Chondrocyte (in vitro differentiated cells): ENCODE measurements around the gene PLCB4. TPM values are rescaled to one million over a fixed set of nuclear protein-coding genes. Genes with fewer than 3 reads are reported as not detected.

Experiments used
- DNase-seq: peaks from one replicate; pipeline ENCODE4 v3.0.0; 2021; ENCODE audit warnings: mixed read lengths, low spot score
- H3K27ac Mint-ChIP-seq: one replicate; pipeline ENCODE4 v1.8.0; 2021; ENCODE audit warnings: mild to moderate bottlenecking, moderate library complexity, mixed read lengths; ENCODE audit not compliant: unreplicated experiment
- H3K27me3 Mint-ChIP-seq: 2 replicates; pipeline ENCODE4 v1.8.0; 2021; ENCODE audit warnings: low read depth, mixed read lengths
- H3K36me3 Mint-ChIP-seq: 2 replicates; pipeline ENCODE4 v1.8.0; 2021; ENCODE audit warnings: low read depth, mixed read lengths
- H3K4me1 Mint-ChIP-seq: 2 replicates; pipeline ENCODE4 v1.8.0; 2021; ENCODE audit warnings: low read depth, mild to moderate bottlenecking, mixed read lengths
- H3K4me3 Mint-ChIP-seq: one replicate; pipeline ENCODE4 v1.8.0; 2021; ENCODE audit warnings: mild to moderate bottlenecking, moderate library complexity, mixed read lengths; ENCODE audit not compliant: unreplicated experiment
- H3K9me3 Mint-ChIP-seq: 2 replicates; pipeline ENCODE4 v1.8.0; 2021; ENCODE audit warnings: low read depth, mixed read lengths
- total RNA-seq: library from RNA; stranded (reverse); gene quantifications from 3 replicates; pipeline ENCODE4 v1.2.1, GENCODE V29; 2021
- TF ChIP-seq, protein P1 (sequence below): fragments of 200-600 bp; sonication (generic); IDR thresholded peaks from 2 replicates; pipeline ENCODE4 v1.5.0; 2021; ENCODE audit warnings: antibody characterized with exemption, mild to moderate bottlenecking, moderate library complexity

The PLCB4 gene
- total RNA-seq, 1 donor from 2014 or later: 13.3 TPM

GRCh38 chr20:9269280-9269971, 200.5 kb downstream of the PLCB4 start:
- DNase-seq: no peak

GRCh38 chr20:9270831-9271230, 201.9 kb downstream of the PLCB4 start:
- DNase-seq: no peak
- H3K27ac Mint-ChIP-seq: peak overlapping the region; percentile 81
- H3K4me1 Mint-ChIP-seq: peaks cover 43% of the 10 kb centered on the region
- H3K9me3 Mint-ChIP-seq: no peaks in the 10 kb centered on the region
- peaks cover 2% of the 10 kb centered on the region for H3K36me3 Mint-ChIP-seq
- H3K4me3 Mint-ChIP-seq: no peak overlapping the region
- H3K27me3 Mint-ChIP-seq: no peaks in the 10 kb centered on the region
- TF ChIP-seq, protein P1, sequence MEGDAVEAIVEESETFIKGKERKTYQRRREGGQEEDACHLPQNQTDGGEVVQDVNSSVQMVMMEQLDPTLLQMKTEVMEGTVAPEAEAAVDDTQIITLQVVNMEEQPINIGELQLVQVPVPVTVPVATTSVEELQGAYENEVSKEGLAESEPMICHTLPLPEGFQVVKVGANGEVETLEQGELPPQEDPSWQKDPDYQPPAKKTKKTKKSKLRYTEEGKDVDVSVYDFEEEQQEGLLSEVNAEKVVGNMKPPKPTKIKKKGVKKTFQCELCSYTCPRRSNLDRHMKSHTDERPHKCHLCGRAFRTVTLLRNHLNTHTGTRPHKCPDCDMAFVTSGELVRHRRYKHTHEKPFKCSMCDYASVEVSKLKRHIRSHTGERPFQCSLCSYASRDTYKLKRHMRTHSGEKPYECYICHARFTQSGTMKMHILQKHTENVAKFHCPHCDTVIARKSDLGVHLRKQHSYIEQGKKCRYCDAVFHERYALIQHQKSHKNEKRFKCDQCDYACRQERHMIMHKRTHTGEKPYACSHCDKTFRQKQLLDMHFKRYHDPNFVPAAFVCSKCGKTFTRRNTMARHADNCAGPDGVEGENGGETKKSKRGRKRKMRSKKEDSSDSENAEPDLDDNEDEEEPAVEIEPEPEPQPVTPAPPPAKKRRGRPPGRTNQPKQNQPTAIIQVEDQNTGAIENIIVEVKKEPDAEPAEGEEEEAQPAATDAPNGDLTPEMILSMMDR: no peak

More at GRCh38 chr20:9269280-9269971, 200.5 kb downstream of the PLCB4 start:
- Mint-ChIP-seq H3K36me3 (no peaks in the 10 kb centered on the region), H3K27me3 (no peaks in the 10 kb centered on the region), H3K4me1 (peaks cover 42% of the 10 kb centered on the region), H3K27ac (peak overlapping the region; percentile 87), H3K9me3 (no peaks in the 10 kb centered on the region), H3K4me3 (no peak overlapping the region)
- TF ChIP-seq, protein P1: no peak

- TF ChIP-seq, protein P1: no peak
- H3K27ac Mint-ChIP-seq: no peak overlapping the region
- H3K4me1 Mint-ChIP-seq: peaks cover 31% of the 10 kb centered on the region
- no peaks in the 10 kb centered on the region for H3K9me3 Mint-ChIP-seq
- H3K27me3 Mint-ChIP-seq: no peaks in the 10 kb centered on the region
- no peak for DNase-seq
- H3K4me3 Mint-ChIP-seq: no peak overlapping the region
- peaks cover 8% of the 10 kb centered on the region for H3K36me3 Mint-ChIP-seq
Measured at GRCh38 chr20:9276966-9277468, 208.1 kb downstream of the PLCB4 start.

DNA sequence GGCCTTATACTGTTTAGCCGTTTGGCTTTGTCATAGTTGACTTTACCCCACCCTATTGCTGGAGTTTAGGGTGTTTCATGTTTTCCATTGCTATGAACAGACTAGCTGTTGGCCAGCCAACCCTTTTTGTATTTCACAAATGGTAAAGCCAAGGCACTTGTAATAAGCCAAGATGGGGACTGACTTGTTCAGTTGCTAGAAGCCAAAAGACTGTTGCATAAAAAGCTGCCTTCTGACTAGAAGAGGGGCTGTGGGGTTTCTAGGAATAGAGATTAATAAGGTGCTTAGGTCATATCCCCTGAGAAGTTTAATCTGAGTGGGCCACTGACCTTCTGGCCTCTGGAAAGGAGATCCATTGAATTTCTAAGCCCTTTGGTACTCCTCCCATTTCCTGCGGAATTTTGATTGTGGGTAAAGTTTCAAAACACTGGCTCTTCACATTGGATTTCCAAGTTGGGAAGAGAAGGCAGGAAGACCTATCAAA, 211.1 kb downstream of the PLCB4 start:
- Mint-ChIP-seq H3K9me3 (no peaks in the 10 kb centered on the region), H3K27ac (no peak overlapping the region), H3K27me3 (no peaks in the 10 kb centered on the region), H3K4me1 (peaks cover 22% of the 10 kb centered on the region), H3K36me3 (peaks cover 8% of the 10 kb centered on the region), H3K4me3 (no peak overlapping the region)
- no peak for DNase-seq
- TF ChIP-seq, protein P1: no peak

DNA sequence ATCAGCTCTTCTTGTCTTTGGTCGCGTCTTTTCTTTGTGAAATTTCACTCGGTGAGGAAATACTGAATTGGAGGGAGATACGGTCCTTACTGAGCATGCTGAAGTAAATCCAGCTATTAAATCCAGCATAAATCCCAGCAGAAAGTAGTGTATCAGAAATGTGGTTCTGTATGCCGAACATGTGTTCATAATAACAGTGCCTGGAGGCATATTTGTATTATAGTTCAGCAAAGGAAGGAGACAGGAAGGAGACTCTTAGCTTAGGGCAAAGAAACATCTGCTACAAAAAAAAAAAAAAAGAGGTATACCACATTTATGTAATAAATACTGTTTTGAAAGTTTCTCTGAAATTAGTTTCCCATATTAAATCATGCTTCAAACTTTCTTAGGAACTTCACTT, 211.8 kb downstream of the PLCB4 start:
- Mint-ChIP-seq H3K27me3 (no peaks in the 10 kb centered on the region), H3K9me3 (no peaks in the 10 kb centered on the region), H3K36me3 (peaks cover 8% of the 10 kb centered on the region), H3K27ac (no peak overlapping the region), H3K4me3 (no peak overlapping the region), H3K4me1 (peaks cover 22% of the 10 kb centered on the region)
- TF ChIP-seq, protein P1: no peak
- DNase-seq: no peak
